GM12878 (cell line): ENCODE results near the gene DUSP18. TPM values are rescaled to one million over a fixed set of nuclear protein-coding genes. Genes with fewer than 3 reads are reported as not detected.

Source experiments
- ATAC-seq: fragments of 200-7000 bp; cut with Tn5 transposase; 3 replicates; pipeline ENCODE4 v1.9.1; 2020; ENCODE audit warnings: mild to moderate bottlenecking, moderate library complexity
- BruUV-seq: library from RNA; stranded (reverse); fragments of 400-500 nt; replicated peaks from 2 replicates; lab custom pipeline; 2021; lab: Mats Ljungman, UMichigan
- CTCF ChIA-PET: fragments of 300-600 bp; sonication (Branson Sonifier 250); formaldehyde crosslinking; extraction: SDS; loops from one replicate; lab custom pipeline; 2021; ENCODE audit warnings: inconsistent platforms; lab: Yijun Ruan, JAX
- POLR2A ChIA-PET: fragments of 350-600 bp; formaldehyde crosslinking; extraction: SDS; loops from one replicate; lab custom pipeline; 2021; ENCODE audit warnings: inconsistent platforms; lab: Charles Lee
- RAD21 ChIA-PET: fragments of 300-600 bp; sonication (Branson Sonifier 250); formaldehyde crosslinking; loops from one replicate; lab custom pipeline; 2023; ENCODE audit warnings: antibody characterized with exemption; ENCODE audit not compliant: unreplicated experiment; lab: Charles Lee
- SMC1A ChIA-PET: fragments of 300-600 bp; sonication (Branson Sonifier 250); formaldehyde crosslinking; loops from one replicate; lab custom pipeline; 2023; ENCODE audit not compliant: unreplicated experiment, uncharacterized antibody; lab: Charles Lee
- DNase-seq: peaks from one replicate; pipeline ENCODE4 v3.0.0-alpha.2; 2011; ENCODE audit warnings: low read depth, low spot score
- FAIRE-seq: peaks from 3 replicates; lab custom pipeline; 2011; peaks lifted over from hg19 to GRCh38; lab: Jason Lieb, UNC
- H2AFZ ChIP-seq: 2 replicates; pipeline ENCODE4 v1.6.0; 2011; ENCODE audit warnings: low read depth, low read length, control low read depth; ENCODE audit not compliant: control insufficient read depth
- H3K27ac ChIP-seq: 2 replicates; pipeline ENCODE4 v1.5.1; 2011; ENCODE audit warnings: control low read depth; ENCODE audit not compliant: control insufficient read depth, insufficient read depth
- H3K27me3 ChIP-seq, 2 experiments: replicated peaks in 1 of 2; 2 replicates each; pipeline versions ENCODE4 v1.6.0 to v1.6.1; 2011; ENCODE audit warnings: low read length in 1 of 2; ENCODE audit not compliant: control insufficient read depth in 2 of 2, insufficient read depth in 2 of 2
- H3K36me3 ChIP-seq, 2 experiments: 2 replicates each; pipeline ENCODE4 v1.5.1; 2011; ENCODE audit warnings: low read length in 1 of 2; ENCODE audit not compliant: control insufficient read depth in 2 of 2, insufficient read depth in 2 of 2
- H3K4me1 ChIP-seq: 2 replicates; pipeline ENCODE4 v1.6.1; 2011; ENCODE audit warnings: mild to moderate bottlenecking, low read length, moderate library complexity, mixed read lengths; ENCODE audit not compliant: control insufficient read depth, insufficient read depth
- H3K4me2 ChIP-seq: 2 replicates; pipeline ENCODE4 v1.6.0; 2011; ENCODE audit warnings: control low read depth; ENCODE audit not compliant: control insufficient read depth, insufficient read depth
- H3K4me3 ChIP-seq: fragments of 200-600 bp; sonication (generic); 2 replicates; pipeline ENCODE4 v1.5.1; 2016
- H3K79me2 ChIP-seq: 2 replicates; pipeline ENCODE4 v1.6.0; 2011; ENCODE audit warnings: low read length; ENCODE audit not compliant: control insufficient read depth, insufficient read depth
- H3K9ac ChIP-seq: 2 replicates; pipeline ENCODE4 v1.8.0; 2011; ENCODE audit warnings: low read length, control low read depth, mixed read lengths; ENCODE audit not compliant: control insufficient read depth, insufficient read depth
- H3K9me3 ChIP-seq: replicated peaks from 3 replicates; pipeline ENCODE4 v1.5.1; 2011; ENCODE audit warnings: mild to moderate bottlenecking, low read length; ENCODE audit not compliant: control insufficient read depth, insufficient read depth
- H4K20me1 ChIP-seq: 2 replicates; pipeline ENCODE4 v1.6.0; 2011; ENCODE audit not compliant: control insufficient read depth, insufficient read depth
- BRCA1 ChIP-seq: IDR thresholded peaks from 2 replicates; pipeline ENCODE4 v1.6.1; 2011; ENCODE audit warnings: low read depth, low read length, improper control_type of control experiment
- FOXM1 ChIP-seq: IDR thresholded peaks from 2 replicates; pipeline ENCODE4 v1.6.1; 2012; ENCODE audit warnings: low read depth, mild to moderate bottlenecking, inconsistent platforms, low read length, moderate library complexity
- HDAC2 ChIP-seq: fragments of 200-600 bp; sonication (generic); IDR thresholded peaks from 2 replicates; pipeline ENCODE4 v1.6.1; 2017
- HDGF ChIP-seq: fragments of 450-650 bp; IDR thresholded peaks from 2 replicates; pipeline ENCODE4 v1.6.1; 2016; ENCODE audit warnings: antibody characterized with exemption
- IKZF2 ChIP-seq, 2 experiments: fragments of 450-650 bp; IDR thresholded peaks; 2 replicates each; pipeline ENCODE4 v1.6.1; 2017; ENCODE audit warnings: mild to moderate bottlenecking in 2 of 2, moderate library complexity in 2 of 2
- MTA2 ChIP-seq: fragments of 450-650 bp; IDR thresholded peaks from 2 replicates; pipeline ENCODE4 v1.6.1; 2016; ENCODE audit warnings: low read depth, mild to moderate bottlenecking, moderate library complexity
- NFYA ChIP-seq: IDR thresholded peaks from 2 replicates; pipeline ENCODE4 v1.6.1; 2011; ENCODE audit warnings: low read depth, mild to moderate bottlenecking, low read length, improper control_type of control experiment, borderline replicate concordance
- NR2F1 ChIP-seq: fragments of 450-650 bp; conservative IDR thresholded peaks from 2 replicates; pipeline ENCODE4 v1.6.1; 2017; ENCODE audit warnings: mild to moderate bottlenecking
- RAD51 ChIP-seq: fragments of 450-650 bp; IDR thresholded peaks from 2 replicates; pipeline ENCODE4 v1.6.1; 2016; ENCODE audit warnings: moderate library complexity, mild to moderate bottlenecking, inconsistent platforms
- SIX5 ChIP-seq: IDR thresholded peaks from 2 replicates; pipeline ENCODE4 v1.6.1; 2011; ENCODE audit warnings: mild to moderate bottlenecking, low read depth, low read length, moderate library complexity; ENCODE audit not compliant: severe bottlenecking
- SREBF1 ChIP-seq: IDR thresholded peaks from 2 replicates; pipeline ENCODE4 v1.6.1; 2012; ENCODE audit warnings: mild to moderate bottlenecking, low read length
- SRF ChIP-seq, 2 experiments: IDR thresholded peaks; 2 replicates each; pipeline ENCODE4 v1.6.1; 2011; ENCODE audit warnings: low read depth in 2 of 2, low read length in 2 of 2, mild to moderate bottlenecking in 1 of 2, moderate library complexity in 1 of 2
- TCF7 ChIP-seq: IDR thresholded peaks from 2 replicates; pipeline ENCODE4 v1.6.1; 2014; ENCODE audit warnings: antibody characterized with exemption, borderline replicate concordance
- WGBS: methylation state at CpG from one replicate; pipeline ENCODE4 v1.1.6; 2016; ENCODE audit warnings: low lambda C conversion rate; ENCODE audit not compliant: insufficient replicate concordance, insufficient coverage; ENCODE audit errors: missing lambda C conversion rate; 5-methylcytosine and 5-hydroxymethylcytosine counted together
- in situ Hi-C: fragments of 300-500 bp; cut with MboI; formaldehyde crosslinking; loops from 9 replicates; pipeline ENCODE4 v1.14.3; 2018; ENCODE audit warnings: mixed read lengths
- intact Hi-C: fragments of 100-400 bp; cut with micrococcal nuclease; formaldehyde crosslinking; loops from one replicate; pipeline ENCODE4 v1.14.2; 2022; ENCODE audit not compliant: unreplicated experiment
- polyA plus RNA-seq, 11 experiments: library from polyadenylated mRNA; depleted of rRNA in 4 of 11; unstranded in 6 of 11; stranded (reverse) in 5 of 11; fragments of >200 nt; fragmentation: Nextera tagmentation in 4 of 11; fragmentation: Illumina TruSeq in 1 of 11; extraction: Ambion mirVana in 4 of 11; extraction: Trizol in 1 of 11; gene quantifications; 1 replicate in 1 of 11; 2 replicates in 10 of 11; pipeline versions ENCODE4 v1.2.1 to v1.2.3, GENCODE V29; 2011 to 2016; ENCODE audit warnings: inconsistent platforms in 2 of 11, missing spikeins in 2 of 11, low read depth in 1 of 11
- total RNA-seq, 4 experiments: library from RNA; depleted of rRNA in 3 of 4; stranded (reverse); fragments of >200 nt in 3 of 4; fragmentation: Illumina TruSeq in 1 of 4; extraction: Trizol in 1 of 4; gene quantifications; 2 replicates each; pipeline versions ENCODE4 v1.2.1 to v1.2.3, GENCODE V29; 2013 to 2021
- TF ChIP-seq, protein P1 (sequence below): fragments of 150-350 bp; IDR thresholded peaks from 2 replicates; pipeline ENCODE4 v1.6.1; 2014; ENCODE audit warnings: mild to moderate bottlenecking, low read depth, low read length
- TF ChIP-seq, protein P2 (sequence below): fragments of 450-650 bp; IDR thresholded peaks from 2 replicates; pipeline ENCODE4 v1.6.1; 2017; ENCODE audit warnings: mild to moderate bottlenecking, moderate library complexity
- TF ChIP-seq, protein P3 (sequence below): fragments of 450-650 bp; IDR thresholded peaks from 2 replicates; pipeline ENCODE4 v1.6.1; 2018; ENCODE audit warnings: mild to moderate bottlenecking, low read depth, moderate library complexity; ENCODE audit not compliant: partially characterized antibody

The DUSP18 gene
- total and polyA plus RNA-seq, 10 of the 15 experiments (the other 5 are each of a cell fraction or from before 2014, with no cell fraction given), result 1.9 to 11.9 (median 7.7) TPM

DNA sequence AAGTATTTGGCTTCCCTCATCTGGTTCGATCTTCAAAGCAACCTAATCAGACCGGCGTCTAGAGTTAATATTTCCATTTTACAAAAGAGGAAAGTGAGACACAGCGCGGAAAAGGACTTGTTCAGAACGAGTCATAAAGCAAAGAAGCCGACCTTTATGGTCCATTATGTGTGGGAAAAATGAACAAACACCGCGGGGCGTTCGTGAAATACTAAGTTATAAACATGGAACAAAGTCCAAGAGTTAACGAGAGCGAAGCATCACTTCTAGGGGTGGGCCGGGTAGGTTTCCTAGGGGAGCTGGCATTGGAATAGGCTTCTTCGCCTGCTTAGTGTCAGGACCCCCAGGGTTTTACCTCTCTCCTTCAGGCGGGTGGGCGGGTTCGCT is 575 bp downstream of the DUSP18 start (continued):
- TF ChIP-seq, protein P1, sequence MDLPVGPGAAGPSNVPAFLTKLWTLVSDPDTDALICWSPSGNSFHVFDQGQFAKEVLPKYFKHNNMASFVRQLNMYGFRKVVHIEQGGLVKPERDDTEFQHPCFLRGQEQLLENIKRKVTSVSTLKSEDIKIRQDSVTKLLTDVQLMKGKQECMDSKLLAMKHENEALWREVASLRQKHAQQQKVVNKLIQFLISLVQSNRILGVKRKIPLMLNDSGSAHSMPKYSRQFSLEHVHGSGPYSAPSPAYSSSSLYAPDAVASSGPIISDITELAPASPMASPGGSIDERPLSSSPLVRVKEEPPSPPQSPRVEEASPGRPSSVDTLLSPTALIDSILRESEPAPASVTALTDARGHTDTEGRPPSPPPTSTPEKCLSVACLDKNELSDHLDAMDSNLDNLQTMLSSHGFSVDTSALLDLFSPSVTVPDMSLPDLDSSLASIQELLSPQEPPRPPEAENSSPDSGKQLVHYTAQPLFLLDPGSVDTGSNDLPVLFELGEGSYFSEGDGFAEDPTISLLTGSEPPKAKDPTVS, result no peak
- TF ChIP-seq SIX5 (no peak), SRF (IDR thresholded peaks at IDR 0.05; ENCODE audit: low read depth in 2 of 2, low read length in 2 of 2) (no peak), HDAC2 (no peak), NR2F1 (no peak), BRCA1 (no peak), HDGF (no peak), NFYA (no peak)

DNA sequence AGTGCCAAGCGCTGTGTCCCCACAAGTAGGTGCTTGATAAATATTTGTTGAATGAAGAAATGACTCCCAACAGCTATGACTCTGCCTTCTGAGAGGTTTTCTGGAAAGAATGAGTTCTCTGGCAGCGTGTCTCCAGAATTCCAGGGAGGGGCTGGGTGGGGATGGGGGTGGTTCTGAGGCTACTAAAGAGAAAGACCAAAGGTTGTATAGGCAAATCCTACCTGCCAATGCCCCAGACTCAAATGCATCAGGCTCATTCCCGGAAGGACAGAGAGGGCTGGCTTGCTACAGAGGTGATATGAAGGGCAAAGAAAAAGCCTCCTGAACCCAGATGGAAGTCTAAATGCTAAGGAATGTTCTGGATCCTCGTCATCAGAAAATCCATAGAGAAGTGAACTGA is 1.9 kb downstream of the DUSP18 start:
- Histone ChIP-seq H4K20me1 (no peaks in the 10 kb centered on the region), H3K9me3 (no peaks in the 10 kb centered on the region), H3K4me1 (no peaks in the 10 kb centered on the region), H3K27ac (no peak overlapping the region), H3K9ac (no peak overlapping the region), H3K79me2 (no peaks in the 10 kb centered on the region), H3K27me3 (no peaks in the 10 kb centered on the region), H3K4me3 (no peak overlapping the region), H2AFZ (no peak overlapping the region), H3K36me3 (peaks cover 0 to 5% of the 10 kb centered on the region in 2 experiments; a peak in 1 of 4 replicates), H3K4me2 (no peak overlapping the region)
- no peak for DNase-seq
- no peak for ATAC-seq
- BruUV-seq, result no TSS peak
- intact Hi-C loops, result no loop called here
- ChIA-PET CTCF (interaction anchor here (1.0 to 2.7 kb wide), 2 partner anchors 16 to 31 kb away, joined by 3 to 12 read pairs; partner anchors contain the start of gene SLC35E4), SMC1A (interaction anchor here (2.1 kb wide), 1 partner anchor 89 kb away, joined by 10 read pairs; no protein-coding TSS in a partner anchor), RAD21 (no interaction called here), POLR2A (no interaction called here)
- WGBS, result 87% methylated on average over 4 of the region's 4 CpGs
- no peak for FAIRE-seq
- in situ Hi-C loops, result no loop called here
- TF ChIP-seq, protein P2, sequence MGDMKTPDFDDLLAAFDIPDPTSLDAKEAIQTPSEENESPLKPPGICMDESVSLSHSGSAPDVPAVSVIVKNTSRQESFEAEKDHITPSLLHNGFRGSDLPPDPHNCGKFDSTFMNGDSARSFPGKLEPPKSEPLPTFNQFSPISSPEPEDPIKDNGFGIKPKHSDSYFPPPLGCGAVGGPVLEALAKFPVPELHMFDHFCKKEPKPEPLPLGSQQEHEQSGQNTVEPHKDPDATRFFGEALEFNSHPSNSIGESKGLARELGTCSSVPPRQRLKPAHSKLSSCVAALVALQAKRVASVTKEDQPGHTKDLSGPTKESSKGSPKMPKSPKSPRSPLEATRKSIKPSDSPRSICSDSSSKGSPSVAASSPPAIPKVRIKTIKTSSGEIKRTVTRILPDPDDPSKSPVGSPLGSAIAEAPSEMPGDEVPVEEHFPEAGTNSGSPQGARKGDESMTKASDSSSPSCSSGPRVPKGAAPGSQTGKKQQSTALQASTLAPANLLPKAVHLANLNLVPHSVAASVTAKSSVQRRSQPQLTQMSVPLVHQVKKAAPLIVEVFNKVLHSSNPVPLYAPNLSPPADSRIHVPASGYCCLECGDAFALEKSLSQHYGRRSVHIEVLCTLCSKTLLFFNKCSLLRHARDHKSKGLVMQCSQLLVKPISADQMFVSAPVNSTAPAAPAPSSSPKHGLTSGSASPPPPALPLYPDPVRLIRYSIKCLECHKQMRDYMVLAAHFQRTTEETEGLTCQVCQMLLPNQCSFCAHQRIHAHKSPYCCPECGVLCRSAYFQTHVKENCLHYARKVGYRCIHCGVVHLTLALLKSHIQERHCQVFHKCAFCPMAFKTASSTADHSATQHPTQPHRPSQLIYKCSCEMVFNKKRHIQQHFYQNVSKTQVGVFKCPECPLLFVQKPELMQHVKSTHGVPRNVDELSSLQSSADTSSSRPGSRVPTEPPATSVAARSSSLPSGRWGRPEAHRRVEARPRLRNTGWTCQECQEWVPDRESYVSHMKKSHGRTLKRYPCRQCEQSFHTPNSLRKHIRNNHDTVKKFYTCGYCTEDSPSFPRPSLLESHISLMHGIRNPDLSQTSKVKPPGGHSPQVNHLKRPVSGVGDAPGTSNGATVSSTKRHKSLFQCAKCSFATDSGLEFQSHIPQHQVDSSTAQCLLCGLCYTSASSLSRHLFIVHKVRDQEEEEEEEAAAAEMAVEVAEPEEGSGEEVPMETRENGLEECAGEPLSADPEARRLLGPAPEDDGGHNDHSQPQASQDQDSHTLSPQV, result no peak
- TF ChIP-seq SREBF1 (no peak), RAD51 (no peak), TCF7 (no peak), MTA2 (no peak), FOXM1 (no peak), IKZF2 (IDR thresholded peaks at IDR 0.05) (no peak), NR2F1 (no peak), NFYA (no peak)
- TF ChIP-seq, protein P3, sequence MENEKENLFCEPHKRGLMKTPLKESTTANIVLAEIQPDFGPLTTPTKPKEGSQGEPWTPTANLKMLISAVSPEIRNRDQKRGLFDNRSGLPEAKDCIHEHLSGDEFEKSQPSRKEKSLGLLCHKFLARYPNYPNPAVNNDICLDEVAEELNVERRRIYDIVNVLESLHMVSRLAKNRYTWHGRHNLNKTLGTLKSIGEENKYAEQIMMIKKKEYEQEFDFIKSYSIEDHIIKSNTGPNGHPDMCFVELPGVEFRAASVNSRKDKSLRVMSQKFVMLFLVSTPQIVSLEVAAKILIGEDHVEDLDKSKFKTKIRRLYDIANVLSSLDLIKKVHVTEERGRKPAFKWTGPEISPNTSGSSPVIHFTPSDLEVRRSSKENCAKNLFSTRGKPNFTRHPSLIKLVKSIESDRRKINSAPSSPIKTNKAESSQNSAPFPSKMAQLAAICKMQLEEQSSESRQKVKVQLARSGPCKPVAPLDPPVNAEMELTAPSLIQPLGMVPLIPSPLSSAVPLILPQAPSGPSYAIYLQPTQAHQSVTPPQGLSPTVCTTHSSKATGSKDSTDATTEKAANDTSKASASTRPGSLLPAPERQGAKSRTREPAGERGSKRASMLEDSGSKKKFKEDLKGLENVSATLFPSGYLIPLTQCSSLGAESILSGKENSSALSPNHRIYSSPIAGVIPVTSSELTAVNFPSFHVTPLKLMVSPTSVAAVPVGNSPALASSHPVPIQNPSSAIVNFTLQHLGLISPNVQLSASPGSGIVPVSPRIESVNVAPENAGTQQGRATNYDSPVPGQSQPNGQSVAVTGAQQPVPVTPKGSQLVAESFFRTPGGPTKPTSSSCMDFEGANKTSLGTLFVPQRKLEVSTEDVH, result no peak
